CD4-positive, alpha-beta T cell treated with Interleukin-6 at 100 ng/mL for 8 hours (primary cell): ENCODE data around the gene INTS7.

ENCODE experiments used
- DNase-seq: peaks from one replicate; pipeline ENCODE4 v3.0.0-alpha.2; 2020; ENCODE audit warnings: mixed read lengths, low spot score

Gene INTS7

GRCh38 chr1:212035123-212035834 lies at the start of gene INTS7, which contains the start of gene DTL:
Gene INTS7, minus strand, starts transcription at chr1:212035557. Its CDS starts 120 bp downstream, at chr1:212035437.
Gene DTL, plus strand, starts transcription at chr1:212035748. Its CDS starts 143 bp downstream, at chr1:212035891.
- DNase-seq = peak; percentile 99

DNA sequence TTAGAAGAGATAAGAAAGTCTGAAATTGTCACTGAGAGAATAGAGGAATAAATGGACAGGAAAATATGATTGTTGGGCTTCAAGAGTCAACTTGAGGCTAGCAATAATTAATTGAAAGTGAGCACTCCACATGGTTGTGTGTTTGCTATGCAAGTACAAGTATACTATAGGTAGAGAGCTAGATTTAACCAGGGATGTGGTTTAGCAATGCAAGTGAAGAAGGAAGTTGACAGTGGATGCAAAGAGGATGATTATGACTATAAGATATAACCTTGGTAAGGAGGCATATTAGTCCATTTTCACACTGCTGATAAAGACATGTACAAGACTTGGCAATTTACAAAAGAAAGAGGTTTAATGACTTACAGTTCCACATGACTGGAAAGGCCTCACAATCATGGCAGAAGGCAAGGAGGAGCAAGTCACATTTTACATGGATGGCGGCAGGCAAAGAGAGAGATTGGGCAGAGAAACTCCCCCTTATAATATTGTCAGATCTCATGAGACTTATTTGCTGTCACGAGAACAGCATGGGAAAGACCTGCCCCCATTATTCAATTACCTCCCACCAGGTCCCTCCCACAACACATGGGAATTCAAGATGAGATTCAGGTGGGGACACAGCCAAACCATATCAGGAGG lies 47.5 kb upstream of the INTS7 start:
- no peak for DNase-seq

- no peak for DNase-seq
These were observed 43.5 kb upstream of the INTS7 start for GRCh38 chr1:212078826-212079225.

GRCh38 chr1:212077028-212077427 lies 41.7 kb upstream of the INTS7 start:
- no peak for DNase-seq

- DNase-seq = no peak
These were observed 39.5 kb upstream of the INTS7 start for GRCh38 chr1:212074856-212075255.

DNA sequence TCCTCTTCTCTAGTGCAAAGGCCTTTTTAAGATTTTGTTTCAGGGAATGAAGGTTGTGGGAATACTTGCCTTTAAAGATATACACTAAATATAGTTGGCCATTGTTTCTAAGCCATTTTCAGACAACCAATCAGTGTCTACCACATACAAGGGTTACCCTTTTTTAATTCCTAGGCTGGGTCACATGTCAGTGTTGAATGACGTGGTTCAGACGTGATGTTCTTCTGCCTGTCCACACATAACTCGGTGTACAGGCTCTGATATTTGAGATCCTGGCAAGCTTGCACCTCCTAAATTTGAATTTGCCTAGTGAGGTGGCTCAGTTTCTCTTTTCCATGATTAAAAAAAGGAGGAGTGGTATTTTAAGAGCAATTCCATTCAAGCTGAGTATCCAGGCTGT lies 39.0 kb upstream of the INTS7 start:
- no peak for DNase-seq

- DNase-seq = no peak
These were observed 38.1 kb upstream of the INTS7 start for GRCh38 chr1:212073490-212073889.

DNA sequence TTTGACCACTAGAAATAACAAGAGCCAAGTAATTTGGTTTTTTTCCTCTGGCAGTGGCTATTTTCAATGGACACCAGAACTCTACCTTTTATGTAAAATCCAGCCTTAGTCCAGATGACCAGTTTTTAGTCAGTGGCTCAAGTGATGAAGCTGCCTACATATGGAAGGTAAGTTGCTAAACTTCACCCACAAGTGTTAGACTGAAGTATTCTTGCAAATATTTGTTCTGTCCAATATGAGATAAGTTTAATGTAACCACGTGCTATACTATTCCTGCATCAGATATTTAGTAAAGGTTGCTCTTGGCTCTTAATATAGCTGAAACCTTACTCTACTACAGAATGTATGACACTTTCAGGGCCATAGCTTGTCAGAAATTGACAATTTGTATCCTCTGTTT lies 36.7 kb upstream of the INTS7 start:
- DNase-seq = no peak

GRCh38 chr1:212070720-212071302 lies 35.5 kb upstream of the INTS7 start:
- peak; percentile 42 for DNase-seq

DNA sequence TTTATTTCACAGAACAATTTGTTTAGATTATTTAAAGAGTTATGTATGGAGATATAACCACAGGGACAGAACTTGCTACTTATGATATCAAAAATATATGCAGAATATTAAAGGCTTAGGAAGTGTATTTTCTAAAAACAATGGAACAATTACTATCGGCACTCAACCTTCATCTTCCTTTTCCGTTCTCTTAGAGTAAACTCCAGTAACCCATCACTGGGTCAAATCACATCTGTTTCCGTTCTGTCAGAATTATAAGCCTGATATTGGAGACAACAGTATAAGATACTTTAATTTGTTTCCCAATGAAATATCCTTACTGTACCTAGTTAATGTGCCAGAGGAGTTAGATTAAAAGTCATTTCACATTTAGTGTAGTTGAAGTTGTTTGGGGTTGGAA lies 32.4 kb upstream of the INTS7 start:
- DNase-seq = no peak

- DNase-seq = peak; percentile 33
These were observed 27.6 kb upstream of the INTS7 start for GRCh38 chr1:212062832-212063438.

DNA sequence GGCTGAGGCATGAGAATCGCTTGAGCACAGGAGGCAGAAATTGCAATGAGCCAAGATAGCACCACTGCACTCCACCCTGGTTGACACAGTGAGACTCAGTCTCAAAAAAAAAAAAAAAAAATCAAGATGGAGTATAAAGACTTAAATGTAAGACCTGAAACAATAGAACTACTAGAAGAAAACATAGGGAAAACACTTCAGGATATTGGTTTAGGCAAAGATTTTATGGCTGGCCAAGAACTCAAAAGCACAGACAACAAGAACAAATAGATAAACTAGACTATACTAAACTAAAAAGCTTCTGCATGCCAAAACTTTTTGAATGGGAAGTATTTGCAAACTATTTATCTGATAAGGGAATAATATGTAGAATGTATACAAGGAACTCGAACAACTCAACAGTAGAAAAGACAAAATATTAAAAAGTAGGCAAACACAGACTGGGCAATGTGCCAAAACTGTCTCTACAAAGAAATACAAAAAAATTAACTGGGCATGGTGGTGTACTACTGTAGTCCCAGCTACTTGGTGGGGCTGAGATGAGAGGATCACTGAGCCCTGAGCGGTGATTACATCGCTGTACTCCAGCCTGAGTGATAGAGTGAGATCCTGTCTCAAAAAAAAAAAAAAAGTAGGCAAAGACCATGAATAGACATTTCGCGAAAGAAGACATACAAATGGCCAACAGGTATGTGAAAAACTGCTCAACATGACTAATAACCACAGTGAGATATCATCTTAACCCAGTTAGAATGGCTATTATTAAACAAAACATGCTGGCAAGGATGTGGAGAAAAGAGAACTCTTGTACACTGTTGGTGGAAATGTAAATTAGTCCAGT lies 25.5 kb upstream of the INTS7 start:
- DNase-seq = no peak

GRCh38 chr1:212055333-212055732 lies 20.0 kb upstream of the INTS7 start:
- DNase-seq = no peak

DNA sequence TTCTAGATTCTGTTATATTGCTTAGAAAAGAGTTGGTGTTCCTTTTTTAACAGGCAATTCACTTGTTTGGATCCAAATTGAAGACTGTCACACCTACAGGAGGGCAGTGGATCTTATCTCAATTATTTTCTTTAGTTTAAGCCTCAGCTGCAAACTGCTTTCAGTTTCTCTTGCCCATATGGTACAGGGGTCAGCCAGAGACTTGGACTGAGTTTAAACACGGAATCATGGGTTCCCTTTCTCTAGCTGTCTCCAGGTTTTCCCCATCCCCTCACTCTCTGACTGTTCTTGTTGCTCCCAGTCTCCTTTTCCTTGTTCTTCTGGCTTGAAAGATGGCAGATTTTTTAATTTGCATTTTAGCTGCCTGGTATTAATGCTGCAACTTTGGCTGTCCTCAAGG lies 18.6 kb upstream of the INTS7 start:
- DNase-seq = no peak

- no peak for DNase-seq
These were observed 10.6 kb upstream of the INTS7 start for GRCh38 chr1:212045981-212046380.

DNA sequence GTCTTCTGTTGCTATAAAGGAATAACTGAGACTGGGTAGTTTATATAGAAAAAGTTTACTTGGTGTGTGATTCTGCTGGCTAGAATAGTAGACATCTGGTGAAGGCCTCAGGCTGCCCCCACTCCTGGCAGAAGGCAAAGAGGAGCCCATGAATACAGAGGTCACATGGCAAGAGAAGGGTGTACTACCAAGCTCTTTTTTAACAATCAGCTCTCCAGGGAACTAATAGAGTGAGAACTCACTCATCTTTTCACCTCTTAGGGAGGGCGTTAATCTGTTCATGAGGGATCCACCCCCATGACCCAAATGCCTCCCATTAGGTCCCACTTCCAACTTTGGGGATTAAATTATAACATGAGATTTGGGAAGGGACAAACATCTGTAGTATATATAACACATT lies 9.5 kb upstream of the INTS7 start:
- DNase-seq = no peak

- no peak for DNase-seq
These were observed 7.1 kb upstream of the INTS7 start for GRCh38 chr1:212042436-212042835.

DNA sequence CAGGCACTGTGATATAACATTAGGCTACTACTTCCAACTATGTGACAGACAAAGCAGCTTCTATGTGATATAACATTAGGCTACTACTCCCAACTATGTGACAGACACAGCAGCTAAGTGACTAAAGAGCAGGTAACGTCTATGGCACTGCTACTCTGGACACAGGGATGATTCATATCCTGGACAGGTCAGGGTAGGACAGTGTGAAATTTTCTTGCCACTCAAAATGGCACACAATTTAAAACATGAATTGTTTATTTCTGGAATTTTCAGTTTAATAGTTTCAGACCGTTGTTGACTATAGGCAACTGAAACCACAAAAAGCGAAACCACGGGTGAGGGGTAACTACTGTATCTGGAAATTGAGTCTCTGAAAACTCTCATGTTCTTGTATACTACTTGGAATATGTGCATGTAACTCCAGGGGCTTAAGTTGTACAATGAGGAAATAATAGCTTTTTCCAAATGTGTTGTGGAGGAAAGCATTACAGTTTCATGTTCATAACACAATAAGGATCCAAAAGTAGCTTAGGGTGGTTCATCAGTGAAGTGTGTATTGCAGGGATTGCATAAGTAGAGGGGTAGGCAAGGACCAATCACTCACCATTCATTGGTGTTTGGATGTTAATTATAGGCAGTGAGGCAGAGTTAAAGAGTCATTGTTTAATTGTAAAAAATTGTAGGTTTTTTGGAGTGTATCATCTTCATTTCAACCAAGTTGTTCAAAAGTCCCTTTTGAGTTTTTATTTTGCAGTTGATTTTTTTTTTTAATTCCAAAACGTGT lies 5.5 kb upstream of the INTS7 start:
- no peak for DNase-seq

DNA sequence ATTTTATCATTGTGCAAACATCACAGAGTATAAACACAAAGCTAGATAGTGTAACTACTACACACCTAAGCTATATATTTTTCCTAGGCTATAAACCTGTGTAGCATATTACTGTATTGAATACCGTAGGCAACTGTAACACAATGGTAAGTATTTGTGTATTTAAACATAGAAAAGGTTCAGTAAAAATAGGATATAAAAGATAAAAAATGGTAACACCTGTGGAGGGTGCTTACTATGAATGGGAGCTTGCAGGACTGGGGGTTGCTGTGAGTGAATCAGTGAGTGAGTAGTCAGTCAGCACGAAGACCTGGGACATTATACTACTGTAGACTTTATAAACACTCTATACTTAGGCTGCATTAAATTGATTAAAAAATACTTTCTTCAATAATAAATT lies 4.3 kb upstream of the INTS7 start:
- no peak for DNase-seq

DNA sequence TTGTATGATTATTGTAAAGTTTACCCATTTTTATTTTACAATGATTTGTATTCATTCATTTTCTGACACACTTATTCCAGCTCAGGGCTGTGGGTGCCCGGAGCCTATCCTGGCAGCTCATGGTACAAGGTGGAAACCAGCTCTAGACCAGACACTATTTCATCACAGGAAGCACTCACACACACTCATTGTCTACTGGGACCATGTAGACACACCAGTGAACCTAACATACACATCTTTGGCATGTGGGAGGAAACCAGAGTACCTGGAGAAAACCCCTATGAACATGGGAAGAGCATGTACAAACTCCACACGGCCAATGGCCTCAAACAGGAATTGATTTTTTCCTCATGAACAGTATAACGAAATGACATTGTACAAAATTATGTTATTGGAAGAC lies 2.5 kb upstream of the INTS7 start:
- DNase-seq = no peak
